ENCODE data around the gene FBXW2. TPM values are rescaled to one million over a fixed set of nuclear protein-coding genes. Genes with fewer than 3 reads are reported as not detected.

FBXW2 gene
- total RNA-seq, 1 experiment from 2014 or later: 46.0 TPM

GRCh38 chr9:120770931-120771330, 22.3 kb downstream of the FBXW2 start:
- no TSS peak for BruUV-seq (replicated peaks)
- Histone ChIP-seq H3K9me3 (ENCODE audit: control insufficient read depth, insufficient read depth, low read depth, low read length) (no peaks in the 10 kb centered on the region), H3K4me3 (ENCODE audit: low read depth in 2 of 2, low read length in 2 of 2) (no peak overlapping the region), H3K27ac (ENCODE audit: low read length) (no peak overlapping the region), H3K4me1 (ENCODE audit: control insufficient read depth, insufficient read depth, low read length) (no peaks in the 10 kb centered on the region), H3K36me3 (ENCODE audit: control insufficient read depth, insufficient read depth, low read length) (peaks cover 4% of the 10 kb centered on the region), H3K27me3 (ENCODE audit: control insufficient read depth, insufficient read depth, low read length) (no peaks in the 10 kb centered on the region)
- TF ChIP-seq POLR2AphosphoS5 (IDR thresholded peaks at IDR 0.05; ENCODE audit: low read depth, low read length) (no peak), SIN3A (IDR thresholded peaks at IDR 0.05; ENCODE audit: borderline replicate concordance, insufficient read depth, low read depth, low read length) (no peak), TCF7L2 (IDR thresholded peaks at IDR 0.05; ENCODE audit: low read depth, low read length) (no peak), REST (IDR thresholded peaks at IDR 0.05; ENCODE audit: insufficient read depth in 1 of 2, low read depth in 2 of 2, low read length in 1 of 2) (no peak), CTCF (IDR thresholded peaks at IDR 0.05) (no peak)
- no peak for DNase-seq (ENCODE audit: low read depth, low spot score)
- ChIA-PET CTCF (no interaction called here), POLR2A (no interaction called here)
- ATAC-seq: no peak
- in situ Hi-C loops (cut with HindIII; ENCODE audit: low pct_unique_long_range_greater_than_20kb, low sequenced_read_pairs) (no loop called here), intact Hi-C loops (cut with micrococcal nuclease; ENCODE audit: unreplicated experiment) (no loop called here)

GRCh38 chr9:120768886-120769285, 24.3 kb downstream of the FBXW2 start:
- ChIA-PET CTCF (no interaction called here), POLR2A (no interaction called here)
- intact Hi-C loops (cut with micrococcal nuclease; ENCODE audit: unreplicated experiment): no loop called here
- BruUV-seq (replicated peaks): no TSS peak
- no peak for TF ChIP-seq CTCF (IDR thresholded peaks at IDR 0.05)
- ATAC-seq (no peak), DNase-seq (ENCODE audit: low read depth, low spot score) (no peak)
- H3K36me3 ChIP-seq (ENCODE audit: control insufficient read depth, insufficient read depth, low read length): peaks cover 3% of the 10 kb centered on the region
- H3K9me3 ChIP-seq (ENCODE audit: control insufficient read depth, insufficient read depth, low read depth, low read length): no peaks in the 10 kb centered on the region
- no peak overlapping the region for H3K27ac ChIP-seq (ENCODE audit: low read length)
- in situ Hi-C loops (cut with HindIII; ENCODE audit: low pct_unique_long_range_greater_than_20kb, low sequenced_read_pairs): no loop called here
- no peaks in the 10 kb centered on the region for H3K4me1 ChIP-seq (ENCODE audit: control insufficient read depth, insufficient read depth, low read length)
- H3K27me3 ChIP-seq (ENCODE audit: control insufficient read depth, insufficient read depth, low read length): no peaks in the 10 kb centered on the region
- H3K4me3 ChIP-seq (ENCODE audit: low read depth in 2 of 2, low read length in 2 of 2): no peak overlapping the region

- BruUV-seq (replicated peaks): no TSS peak
- Histone ChIP-seq H3K4me3 (ENCODE audit: low read depth in 2 of 2, low read length in 2 of 2) (no peak overlapping the region), H3K9me3 (ENCODE audit: control insufficient read depth, insufficient read depth, low read depth, low read length) (no peaks in the 10 kb centered on the region), H3K4me1 (ENCODE audit: control insufficient read depth, insufficient read depth, low read length) (no peaks in the 10 kb centered on the region), H3K27me3 (ENCODE audit: control insufficient read depth, insufficient read depth, low read length) (no peaks in the 10 kb centered on the region), H3K27ac (ENCODE audit: low read length) (no peak overlapping the region), H3K36me3 (ENCODE audit: control insufficient read depth, insufficient read depth, low read length) (peaks cover 3% of the 10 kb centered on the region)
- no peak for DNase-seq (ENCODE audit: low read depth, low spot score)
- in situ Hi-C loops (cut with HindIII; ENCODE audit: low pct_unique_long_range_greater_than_20kb, low sequenced_read_pairs): no loop called here
- no peak for ATAC-seq
- POLR2A ChIA-PET: no interaction called here
- TF ChIP-seq POLR2AphosphoS5 (IDR thresholded peaks at IDR 0.05; ENCODE audit: low read depth, low read length) (no peak), SIN3A (IDR thresholded peaks at IDR 0.05; ENCODE audit: borderline replicate concordance, insufficient read depth, low read depth, low read length) (no peak), REST (IDR thresholded peaks at IDR 0.05; ENCODE audit: insufficient read depth in 1 of 2, low read depth in 2 of 2, low read length in 1 of 2) (no peak), TCF7L2 (IDR thresholded peaks at IDR 0.05; ENCODE audit: low read depth, low read length) (no peak)
- CTCF ChIA-PET: no interaction called here
- intact Hi-C loops (cut with micrococcal nuclease; ENCODE audit: unreplicated experiment): no loop called here
Measured at GRCh38 chr9:120768247-120768646, 25.0 kb downstream of the FBXW2 start.
